ENCODE data around the gene KIF7. TPM values are rescaled to one million over a fixed set of nuclear protein-coding genes. Genes with fewer than 3 reads are reported as not detected.

Gene KIF7
- total RNA-seq, 1 experiment from 2014 or later = 1.4 TPM

- Mint-ChIP-seq H3K27ac (ENCODE audit: unreplicated experiment) (no peak overlapping the region), H3K4me3 (ENCODE audit: low read depth, unreplicated experiment) (no peak overlapping the region), H3K4me1 (ENCODE audit: low read depth, unreplicated experiment) (peaks cover 6% of the 10 kb centered on the region), H3K9me3 (ENCODE audit: low read depth, unreplicated experiment) (no peaks in the 10 kb centered on the region), H3K27me3 (ENCODE audit: unreplicated experiment) (peaks cover 15% of the 10 kb centered on the region), H3K36me3 (ENCODE audit: insufficient read depth, unreplicated experiment) (no peaks in the 10 kb centered on the region)
- intact Hi-C loops (cut with micrococcal nuclease; ENCODE audit: unreplicated experiment) = no loop called here
- BruUV-seq (replicated peaks) = no TSS peak
- no peak for TF ChIP-seq CTCF (IDR thresholded peaks at IDR 0.05; ENCODE audit: unreplicated experiment)
- CTCF ChIA-PET = no interaction called here
- no peak for DNase-seq
These were observed 14.1 kb upstream of the KIF7 start for GRCh38 chr15:89669309-89669865.

GRCh38 chr15:89668171-89668570, 12.9 kb upstream of the KIF7 start:
- Mint-ChIP-seq H3K27ac (ENCODE audit: unreplicated experiment) (no peak overlapping the region), H3K4me3 (ENCODE audit: low read depth, unreplicated experiment) (no peak overlapping the region), H3K9me3 (ENCODE audit: low read depth, unreplicated experiment) (no peaks in the 10 kb centered on the region), H3K27me3 (ENCODE audit: unreplicated experiment) (peaks cover 15% of the 10 kb centered on the region), H3K36me3 (ENCODE audit: insufficient read depth, unreplicated experiment) (no peaks in the 10 kb centered on the region), H3K4me1 (ENCODE audit: low read depth, unreplicated experiment) (peaks cover 9% of the 10 kb centered on the region)
- no peak for DNase-seq
- no TSS peak for BruUV-seq (replicated peaks)
- TF ChIP-seq CTCF (IDR thresholded peaks at IDR 0.05; ENCODE audit: unreplicated experiment) = no peak
- intact Hi-C loops (cut with micrococcal nuclease; ENCODE audit: unreplicated experiment) = no loop called here
- CTCF ChIA-PET = interaction anchor here (0.6 kb wide), 1 partner anchor 8 kb away, joined by 3 read pairs; no protein-coding TSS in a partner anchor

- no peak for TF ChIP-seq CTCF (IDR thresholded peaks at IDR 0.05; ENCODE audit: unreplicated experiment)
- intact Hi-C loops (cut with micrococcal nuclease; ENCODE audit: unreplicated experiment) = no loop called here
- CTCF ChIA-PET = no interaction called here
- Mint-ChIP-seq H3K36me3 (ENCODE audit: insufficient read depth, unreplicated experiment) (no peaks in the 10 kb centered on the region), H3K27me3 (ENCODE audit: unreplicated experiment) (peaks cover 15% of the 10 kb centered on the region), H3K9me3 (ENCODE audit: low read depth, unreplicated experiment) (no peaks in the 10 kb centered on the region), H3K27ac (ENCODE audit: unreplicated experiment) (no peak overlapping the region), H3K4me3 (ENCODE audit: low read depth, unreplicated experiment) (no peak overlapping the region), H3K4me1 (ENCODE audit: low read depth, unreplicated experiment) (peaks cover 14% of the 10 kb centered on the region)
- BruUV-seq (replicated peaks) = no TSS peak
- no peak for DNase-seq
These were observed 12.4 kb upstream of the KIF7 start for GRCh38 chr15:89667706-89667960.

- Mint-ChIP-seq H3K36me3 (ENCODE audit: insufficient read depth, unreplicated experiment) (no peaks in the 10 kb centered on the region), H3K4me1 (ENCODE audit: low read depth, unreplicated experiment) (peaks cover 19% of the 10 kb centered on the region), H3K27me3 (ENCODE audit: unreplicated experiment) (peaks cover 15% of the 10 kb centered on the region), H3K9me3 (ENCODE audit: low read depth, unreplicated experiment) (no peaks in the 10 kb centered on the region), H3K4me3 (ENCODE audit: low read depth, unreplicated experiment) (no peak overlapping the region), H3K27ac (ENCODE audit: unreplicated experiment) (no peak overlapping the region)
- TF ChIP-seq CTCF (IDR thresholded peaks at IDR 0.05; ENCODE audit: unreplicated experiment) = no peak
- no peak for DNase-seq
- BruUV-seq (replicated peaks) = no TSS peak
- intact Hi-C loops (cut with micrococcal nuclease; ENCODE audit: unreplicated experiment) = no loop called here
- CTCF ChIA-PET = no interaction called here
These were observed 11.8 kb upstream of the KIF7 start for GRCh38 chr15:89666858-89667705.
